A549 (cell line): ENCODE results near the gene TFAM. TPM values are rescaled to one million over a fixed set of nuclear protein-coding genes. Genes with fewer than 3 reads are reported as not detected.

Experiments
- ATAC-seq, 2 experiments: fragments of 200-7000 bp in 1 of 2; fragments of >200 bp in 1 of 2; cut with Nextera tagmentation in 1 of 2; cut with Tn5 transposase in 1 of 2; 3 replicates each; pipeline versions ENCODE4 v1.8.0 to v1.9.1; 2018 to 2020; ENCODE audit warnings: mild to moderate bottlenecking in 1 of 2, moderate library complexity in 1 of 2
- CTCF ChIA-PET: fragments of 300-600 bp; sonication (Branson Sonifier 250); formaldehyde crosslinking; extraction: SDS; loops from one replicate; lab custom pipeline; 2021; ENCODE audit warnings: antibody characterized with exemption, inconsistent platforms; lab: Yijun Ruan, JAX
- POLR2A ChIA-PET: fragments of 350-600 bp; formaldehyde crosslinking; extraction: SDS; loops from one replicate; lab custom pipeline; 2021; ENCODE audit warnings: antibody characterized with exemption, inconsistent platforms; lab: Yijun Ruan, JAX
- DNase-seq, 2 experiments: peaks; one replicate each; pipeline versions ENCODE4 v3.0.0 to v3.0.0-alpha.2; 2011 to 2016; ENCODE audit warnings: low read depth in 1 of 2, low spot score in 1 of 2
- FAIRE-seq: peaks from 2 replicates; lab custom pipeline; 2011; peaks lifted over from hg19 to GRCh38; lab: Jason Lieb, UNC
- H3K27ac ChIP-seq, 2 experiments: fragments of >200 bp; sonication (Bioruptor Twin); formaldehyde crosslinking; 3 replicates each; pipeline ENCODE4 v1.5.1; 2016 to 2017
- H3K4me1 ChIP-seq: fragments of >200 bp; sonication (Bioruptor Twin); formaldehyde crosslinking; 3 replicates; pipeline ENCODE4 v1.6.1; 2016
- H3K4me2 ChIP-seq: fragments of >200 bp; sonication (Bioruptor Twin); formaldehyde crosslinking; 3 replicates; pipeline ENCODE4 v1.6.1; 2016
- H3K4me3 ChIP-seq: fragments of >200 bp; sonication (Bioruptor Twin); formaldehyde crosslinking; 3 replicates; pipeline ENCODE4 v1.5.1; 2016
- H3K9me3 ChIP-seq: fragments of >200 bp; sonication (Bioruptor Twin); formaldehyde crosslinking; 3 replicates; pipeline ENCODE4 v1.6.1; 2016
- BHLHE40 ChIP-seq: IDR thresholded peaks from 2 replicates; pipeline ENCODE4 v1.6.1; 2012; ENCODE audit warnings: low read depth, low read length, inconsistent platforms
- CEBPB ChIP-seq, 2 experiments: fragments of >200 bp in 1 of 2; sonication (Bioruptor Twin) in 1 of 2; formaldehyde crosslinking in 1 of 2; IDR thresholded peaks; 2 replicates each; pipeline ENCODE4 v1.6.1; 2012 to 2016
- EHF ChIP-seq: fragments of 250-450 bp; sonication (Bioruptor Pico); IDR thresholded peaks from 2 replicates; pipeline ENCODE4 v1.5.0; 2020; ENCODE audit warnings: mild to moderate bottlenecking
- ESRRA ChIP-seq: fragments of 150-350 bp; IDR thresholded peaks from 2 replicates; pipeline ENCODE4 v1.6.1; 2014; ENCODE audit warnings: mild to moderate bottlenecking, low read length, borderline replicate concordance
- FOSB ChIP-seq: fragments of 250-450 bp; sonication (Bioruptor Pico); IDR thresholded peaks from 2 replicates; pipeline ENCODE4 v1.5.0; 2020; ENCODE audit warnings: mild to moderate bottlenecking, moderate library complexity
- JUNB ChIP-seq: fragments of >200 bp; sonication (Bioruptor Twin); formaldehyde crosslinking; IDR thresholded peaks from 2 replicates; pipeline ENCODE4 v1.6.1; 2016
- NR3C1 ChIP-seq: fragments of >200 bp; sonication (Bioruptor Twin); formaldehyde crosslinking; IDR thresholded peaks from 3 replicates; pipeline ENCODE4 v1.6.1; 2017
- POLR2AphosphoS2 ChIP-seq: conservative IDR thresholded peaks from 2 replicates; pipeline ENCODE4 v1.6.1; 2012; ENCODE audit warnings: low read length, improper control_type of control experiment, inconsistent platforms
- RFX5 ChIP-seq: fragments of 450-650 bp; IDR thresholded peaks from 2 replicates; pipeline ENCODE4 v1.7.1; 2014; ENCODE audit warnings: antibody characterized with exemption, mild to moderate bottlenecking, moderate library complexity
- SREBF2 ChIP-seq: fragments of 450-650 bp; IDR thresholded peaks from 2 replicates; pipeline ENCODE4 v1.6.1; 2014; ENCODE audit warnings: mild to moderate bottlenecking, moderate library complexity
- ZC3H11A ChIP-seq: fragments of 450-650 bp; IDR thresholded peaks from 2 replicates; pipeline ENCODE4 v1.6.1; 2014; ENCODE audit warnings: antibody characterized with exemption, mild to moderate bottlenecking
- ZSCAN20 ChIP-seq: fragments of 250-450 bp; sonication (Bioruptor Pico); IDR thresholded peaks from 2 replicates; pipeline ENCODE4 v1.8.0; 2022; ENCODE audit warnings: mild to moderate bottlenecking, moderate library complexity
- WGBS: methylation state at CpG from one replicate; pipeline ENCODE4 v1.1.6; 2017; ENCODE audit errors: missing lambda C conversion rate; 5-methylcytosine and 5-hydroxymethylcytosine counted together
- polyA plus RNA-seq, 4 experiments: library from polyadenylated mRNA; depleted of rRNA in 3 of 4; stranded (reverse); fragments of >200 nt; fragmentation: RNase III in 1 of 4; extraction: RNeasy Plus Mini Kit Qiagen cat#74134 plus additional on column Dnase treatment in 1 of 4; gene quantifications; 2 replicates in 3 of 4; 3 replicates in 1 of 4; pipeline ENCODE4 v1.2.3, GENCODE V29; 2011 to 2017
- TF ChIP-seq, protein P1 (sequence below): fragments of 450-650 bp; IDR thresholded peaks from 2 replicates; pipeline ENCODE4 v1.6.1; 2014; ENCODE audit warnings: antibody characterized with exemption
- TF ChIP-seq, protein P2 (sequence below): IDR thresholded peaks from 2 replicates; pipeline ENCODE4 v1.6.1; 2012
- TF ChIP-seq, protein P3 (sequence below): fragments of 250-450 bp; sonication (Bioruptor Pico); IDR thresholded peaks from 2 replicates; pipeline ENCODE4 v1.5.0; 2020; ENCODE audit warnings: low read depth, mild to moderate bottlenecking, moderate library complexity
- TF ChIP-seq, protein P4 (sequence below): fragments of 200-600 bp; sonication (generic); IDR thresholded peaks from 2 replicates; pipeline ENCODE4 v1.6.1; 2016; ENCODE audit warnings: antibody characterized with exemption, mild to moderate bottlenecking, moderate library complexity
- TF ChIP-seq, protein P5 (sequence below): fragments of 250-450 bp; sonication (Bioruptor Pico); IDR thresholded peaks from 2 replicates; pipeline ENCODE4 v1.5.0; 2021; ENCODE audit warnings: mild to moderate bottlenecking, moderate library complexity, borderline replicate concordance
- TF ChIP-seq, protein P6 (sequence below): IDR thresholded peaks from 2 replicates; pipeline ENCODE4 v1.6.1; 2012
- TF ChIP-seq, protein P7 (sequence below): fragments of >200 bp; sonication (Bioruptor Twin); formaldehyde crosslinking; IDR thresholded peaks from 2 replicates; pipeline ENCODE4 v1.6.1; 2016

The TFAM gene
- polyA plus RNA-seq, 2 of the 4 experiments (the other 2 are of a cell fraction): 61.2 to 66.9 TPM

DNA sequence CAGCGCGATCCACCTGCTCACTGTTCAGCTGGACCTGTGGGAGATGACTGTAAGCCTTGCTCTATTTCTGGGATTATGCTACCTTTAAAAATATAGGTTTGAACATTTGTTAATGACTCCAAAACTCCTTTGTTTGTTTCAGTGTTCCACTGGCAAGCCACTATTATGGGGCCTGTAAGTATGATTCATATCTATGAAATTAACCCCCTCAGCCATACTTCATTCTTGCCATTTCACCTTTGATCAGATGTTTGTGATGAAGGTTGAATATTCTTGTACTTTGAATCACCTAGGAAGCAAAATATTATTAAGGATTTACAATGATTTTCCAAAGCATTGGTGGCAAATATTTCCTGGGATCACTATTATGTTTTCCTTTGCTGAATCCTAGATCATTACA, 23.9 kb upstream of the TFAM start:
- CTCF ChIA-PET: no interaction called here
- TF ChIP-seq, protein P1, sequence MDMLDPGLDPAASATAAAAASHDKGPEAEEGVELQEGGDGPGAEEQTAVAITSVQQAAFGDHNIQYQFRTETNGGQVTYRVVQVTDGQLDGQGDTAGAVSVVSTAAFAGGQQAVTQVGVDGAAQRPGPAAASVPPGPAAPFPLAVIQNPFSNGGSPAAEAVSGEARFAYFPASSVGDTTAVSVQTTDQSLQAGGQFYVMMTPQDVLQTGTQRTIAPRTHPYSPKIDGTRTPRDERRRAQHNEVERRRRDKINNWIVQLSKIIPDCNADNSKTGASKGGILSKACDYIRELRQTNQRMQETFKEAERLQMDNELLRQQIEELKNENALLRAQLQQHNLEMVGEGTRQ: no peak
- TF ChIP-seq BHLHE40: no peak
- TF ChIP-seq, protein P2, sequence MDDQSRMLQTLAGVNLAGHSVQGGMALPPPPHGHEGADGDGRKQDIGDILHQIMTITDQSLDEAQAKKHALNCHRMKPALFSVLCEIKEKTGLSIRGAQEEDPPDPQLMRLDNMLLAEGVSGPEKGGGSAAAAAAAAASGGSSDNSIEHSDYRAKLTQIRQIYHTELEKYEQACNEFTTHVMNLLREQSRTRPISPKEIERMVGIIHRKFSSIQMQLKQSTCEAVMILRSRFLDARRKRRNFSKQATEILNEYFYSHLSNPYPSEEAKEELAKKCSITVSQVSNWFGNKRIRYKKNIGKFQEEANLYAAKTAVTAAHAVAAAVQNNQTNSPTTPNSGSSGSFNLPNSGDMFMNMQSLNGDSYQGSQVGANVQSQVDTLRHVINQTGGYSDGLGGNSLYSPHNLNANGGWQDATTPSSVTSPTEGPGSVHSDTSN: no peak
- Histone ChIP-seq H3K4me3 (no peak overlapping the region), H3K9me3 (no peaks in the 10 kb centered on the region), H3K4me2 (peak overlapping the region; percentile 1; the same call in 1 of the 3 replicates), H3K27ac (no peak overlapping the region), H3K4me1 (peaks cover 23% of the 10 kb centered on the region)
- FAIRE-seq (no peak), ATAC-seq (no peak), DNase-seq (no peak)
- WGBS: 94% methylated on average over 2 of the region's 2 CpGs
- POLR2A ChIA-PET: no interaction called here

DNA sequence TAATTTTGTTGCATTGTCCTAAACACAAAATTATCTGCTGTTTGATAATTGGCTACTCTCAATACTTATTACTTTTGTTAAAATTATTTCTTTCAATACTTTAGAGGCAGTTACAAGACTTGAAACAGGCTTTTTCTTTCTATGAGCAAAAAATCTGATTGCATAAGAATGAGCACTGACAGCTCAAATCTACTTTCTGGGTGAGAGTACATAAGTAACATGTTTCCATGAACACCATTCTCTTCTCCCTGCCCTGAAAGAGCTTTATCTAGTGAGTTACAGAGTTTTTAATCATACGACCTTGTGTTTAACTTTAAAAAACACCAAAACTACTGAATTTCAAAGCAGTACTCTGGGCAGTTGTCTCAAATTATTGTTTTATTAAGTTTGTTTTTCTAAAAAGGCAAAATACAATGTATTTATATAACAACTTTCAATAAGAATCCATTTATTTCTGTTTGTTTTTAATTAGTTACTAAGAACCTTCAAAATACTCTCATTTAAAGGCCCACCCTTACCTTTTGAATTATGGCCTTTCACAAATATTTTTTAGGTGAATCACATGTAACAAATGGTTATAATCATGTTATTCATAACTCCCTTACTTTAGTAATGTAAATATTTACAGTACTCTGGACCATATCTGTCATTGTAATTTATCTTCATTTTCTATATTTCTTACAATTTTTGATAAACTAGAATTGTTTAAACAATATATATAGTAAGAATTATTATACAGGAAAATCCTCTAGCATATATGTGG, 23.0 kb upstream of the TFAM start:
- ATAC-seq (no peak), DNase-seq (no peak), FAIRE-seq (no peak)
- Histone ChIP-seq H3K4me1 (peaks cover 23% of the 10 kb centered on the region), H3K9me3 (no peaks in the 10 kb centered on the region), H3K4me3 (no peak overlapping the region), H3K27ac (no peak overlapping the region), H3K4me2 (no peak overlapping the region)
- ChIA-PET POLR2A (no interaction called here), CTCF (no interaction called here)
- WGBS: 76% methylated on average over 1 of the region's 1 CpG
- TF ChIP-seq SREBF2 (no peak), RFX5 (no peak), ZSCAN20 (CRISPR knock-in tag) (no peak), EHF (CRISPR knock-in tag) (no peak), ESRRA (no peak), CEBPB (IDR thresholded peaks at IDR 0.05) (no peak), NR3C1 (no peak), FOSB (CRISPR knock-in tag) (no peak), ZC3H11A (no peak), JUNB (no peak), POLR2AphosphoS2 (no peak)
- TF ChIP-seq, protein P3, sequence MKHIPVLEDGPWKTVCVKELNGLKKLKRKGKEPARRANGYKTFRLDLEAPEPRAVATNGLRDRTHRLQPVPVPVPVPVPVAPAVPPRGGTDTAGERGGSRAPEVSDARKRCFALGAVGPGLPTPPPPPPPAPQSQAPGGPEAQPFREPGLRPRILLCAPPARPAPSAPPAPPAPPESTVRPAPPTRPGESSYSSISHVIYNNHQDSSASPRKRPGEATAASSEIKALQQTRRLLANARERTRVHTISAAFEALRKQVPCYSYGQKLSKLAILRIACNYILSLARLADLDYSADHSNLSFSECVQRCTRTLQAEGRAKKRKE (CRISPR knock-in tag): no peak
- TF ChIP-seq, protein P4, sequence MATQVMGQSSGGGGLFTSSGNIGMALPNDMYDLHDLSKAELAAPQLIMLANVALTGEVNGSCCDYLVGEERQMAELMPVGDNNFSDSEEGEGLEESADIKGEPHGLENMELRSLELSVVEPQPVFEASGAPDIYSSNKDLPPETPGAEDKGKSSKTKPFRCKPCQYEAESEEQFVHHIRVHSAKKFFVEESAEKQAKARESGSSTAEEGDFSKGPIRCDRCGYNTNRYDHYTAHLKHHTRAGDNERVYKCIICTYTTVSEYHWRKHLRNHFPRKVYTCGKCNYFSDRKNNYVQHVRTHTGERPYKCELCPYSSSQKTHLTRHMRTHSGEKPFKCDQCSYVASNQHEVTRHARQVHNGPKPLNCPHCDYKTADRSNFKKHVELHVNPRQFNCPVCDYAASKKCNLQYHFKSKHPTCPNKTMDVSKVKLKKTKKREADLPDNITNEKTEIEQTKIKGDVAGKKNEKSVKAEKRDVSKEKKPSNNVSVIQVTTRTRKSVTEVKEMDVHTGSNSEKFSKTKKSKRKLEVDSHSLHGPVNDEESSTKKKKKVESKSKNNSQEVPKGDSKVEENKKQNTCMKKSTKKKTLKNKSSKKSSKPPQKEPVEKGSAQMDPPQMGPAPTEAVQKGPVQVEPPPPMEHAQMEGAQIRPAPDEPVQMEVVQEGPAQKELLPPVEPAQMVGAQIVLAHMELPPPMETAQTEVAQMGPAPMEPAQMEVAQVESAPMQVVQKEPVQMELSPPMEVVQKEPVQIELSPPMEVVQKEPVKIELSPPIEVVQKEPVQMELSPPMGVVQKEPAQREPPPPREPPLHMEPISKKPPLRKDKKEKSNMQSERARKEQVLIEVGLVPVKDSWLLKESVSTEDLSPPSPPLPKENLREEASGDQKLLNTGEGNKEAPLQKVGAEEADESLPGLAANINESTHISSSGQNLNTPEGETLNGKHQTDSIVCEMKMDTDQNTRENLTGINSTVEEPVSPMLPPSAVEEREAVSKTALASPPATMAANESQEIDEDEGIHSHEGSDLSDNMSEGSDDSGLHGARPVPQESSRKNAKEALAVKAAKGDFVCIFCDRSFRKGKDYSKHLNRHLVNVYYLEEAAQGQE: no peak
- TF ChIP-seq, protein P5, sequence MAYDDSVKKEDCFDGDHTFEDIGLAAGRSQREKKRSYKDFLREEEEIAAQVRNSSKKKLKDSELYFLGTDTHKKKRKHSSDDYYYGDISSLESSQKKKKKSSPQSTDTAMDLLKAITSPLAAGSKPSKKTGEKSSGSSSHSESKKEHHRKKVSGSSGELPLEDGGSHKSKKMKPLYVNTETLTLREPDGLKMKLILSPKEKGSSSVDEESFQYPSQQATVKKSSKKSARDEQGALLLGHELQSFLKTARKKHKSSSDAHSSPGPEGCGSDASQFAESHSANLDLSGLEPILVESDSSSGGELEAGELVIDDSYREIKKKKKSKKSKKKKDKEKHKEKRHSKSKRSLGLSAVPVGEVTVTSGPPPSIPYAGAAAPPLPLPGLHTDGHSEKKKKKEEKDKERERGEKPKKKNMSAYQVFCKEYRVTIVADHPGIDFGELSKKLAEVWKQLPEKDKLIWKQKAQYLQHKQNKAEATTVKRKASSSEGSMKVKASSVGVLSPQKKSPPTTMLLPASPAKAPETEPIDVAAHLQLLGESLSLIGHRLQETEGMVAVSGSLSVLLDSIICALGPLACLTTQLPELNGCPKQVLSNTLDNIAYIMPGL: no peak
- TF ChIP-seq, protein P6, sequence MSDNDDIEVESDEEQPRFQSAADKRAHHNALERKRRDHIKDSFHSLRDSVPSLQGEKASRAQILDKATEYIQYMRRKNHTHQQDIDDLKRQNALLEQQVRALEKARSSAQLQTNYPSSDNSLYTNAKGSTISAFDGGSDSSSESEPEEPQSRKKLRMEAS: no peak
- TF ChIP-seq, protein P7, sequence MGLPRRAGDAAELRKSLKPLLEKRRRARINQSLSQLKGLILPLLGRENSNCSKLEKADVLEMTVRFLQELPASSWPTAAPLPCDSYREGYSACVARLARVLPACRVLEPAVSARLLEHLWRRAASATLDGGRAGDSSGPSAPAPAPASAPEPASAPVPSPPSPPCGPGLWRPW: no peak
